Ectodermal cell (in vitro differentiated cells): ENCODE measurements around the gene NPAS2.

Experiments used
- H3K27ac ChIP-seq: 2 replicates; pipeline ENCODE4 v1.7.0; 2013; ENCODE audit warnings: mild to moderate bottlenecking, low read depth, low read length; ENCODE audit not compliant: insufficient read depth, poor library complexity, severe bottlenecking
- H3K27me3 ChIP-seq: 2 replicates; pipeline ENCODE4 v1.7.0; 2013; ENCODE audit warnings: mild to moderate bottlenecking, low read length; ENCODE audit not compliant: insufficient read depth, control insufficient read depth, poor library complexity, severe bottlenecking
- H3K36me3 ChIP-seq: one replicate; pipeline ENCODE4 v1.7.0; 2013; ENCODE audit warnings: low read length; ENCODE audit not compliant: control insufficient read depth, insufficient read depth
- H3K4me1 ChIP-seq: one replicate; pipeline ENCODE4 v1.7.0; 2013; ENCODE audit warnings: low read length; ENCODE audit not compliant: control insufficient read depth, insufficient read depth
- H3K4me3 ChIP-seq: 2 replicates; pipeline ENCODE4 v1.7.0; 2013; ENCODE audit warnings: low read depth, low read length, control low read depth; ENCODE audit not compliant: insufficient read depth
- H3K9me3 ChIP-seq: 2 replicates; pipeline ENCODE4 v1.7.0; 2013; ENCODE audit warnings: mild to moderate bottlenecking, low read length, moderate library complexity; ENCODE audit not compliant: control insufficient read depth
- WGBS, 2 experiments: methylation state at CpG; one replicate each; pipeline ENCODE4 v1.1.7; 2013; ENCODE audit warnings: missing lambda C conversion rate in 2 of 2; 5-methylcytosine and 5-hydroxymethylcytosine counted together

Gene NPAS2

DNA sequence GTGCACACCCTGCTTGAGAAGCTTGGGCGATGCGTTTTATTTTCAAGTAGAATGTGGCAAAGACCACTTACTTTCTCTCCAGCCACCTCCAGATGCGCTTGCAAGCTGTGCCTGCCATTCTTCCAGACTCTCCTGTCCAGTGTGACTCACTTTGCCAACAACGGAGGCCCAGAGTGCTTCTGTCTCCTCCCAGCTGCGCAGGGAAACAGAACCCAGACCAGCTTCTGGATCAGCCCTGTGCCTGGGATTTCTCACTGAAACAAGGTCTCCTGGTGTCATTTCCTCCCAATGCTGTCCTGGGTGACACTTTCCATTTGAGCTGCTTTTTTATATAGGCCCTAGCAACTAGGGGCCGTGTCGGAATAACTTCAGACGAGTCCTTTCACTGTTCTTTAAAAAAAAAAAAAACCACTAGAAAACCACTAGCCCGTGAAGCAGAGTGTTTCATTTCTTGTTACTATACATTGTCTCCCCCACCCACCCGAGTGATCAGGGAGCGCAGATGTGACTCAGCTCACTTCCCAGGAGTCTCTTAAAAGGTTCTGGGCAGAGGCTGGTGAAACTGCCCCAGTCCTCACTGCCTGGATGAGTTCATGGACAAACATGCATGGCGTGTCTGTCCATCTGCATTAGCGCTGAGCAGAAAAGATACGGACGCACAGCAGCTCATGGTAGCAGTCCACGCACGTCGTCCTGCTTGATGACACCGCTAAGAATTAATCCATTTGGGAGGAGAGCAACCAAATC lies 156.9 kb downstream of the NPAS2 start:
- H3K36me3 ChIP-seq = no peaks in the 10 kb centered on the region

DNA sequence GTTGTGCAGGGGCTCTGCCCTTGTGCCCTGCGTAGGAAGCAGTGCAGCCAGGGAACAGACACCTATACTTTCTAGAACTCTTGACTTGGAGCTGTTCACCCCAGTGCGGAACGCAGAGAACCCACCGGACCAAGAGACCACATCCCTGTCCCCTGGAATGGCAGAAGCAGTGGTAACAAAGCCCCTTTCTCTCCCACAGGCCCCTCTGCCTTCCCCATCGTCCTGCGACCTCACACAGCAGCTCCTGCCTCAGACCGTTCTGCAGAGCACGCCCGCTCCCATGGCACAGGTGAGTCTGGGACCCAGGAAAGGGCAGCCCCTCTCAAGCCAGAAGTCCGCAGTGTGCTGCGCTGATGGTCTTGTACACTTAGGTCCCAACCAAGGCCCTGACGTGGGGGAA lies 157.6 kb downstream of the NPAS2 start:
- Histone ChIP-seq H3K27ac (no peak overlapping the region), H3K27me3 (no peaks in the 10 kb centered on the region), H3K4me1 (peaks cover 4% of the 10 kb centered on the region), H3K9me3 (no peaks in the 10 kb centered on the region), H3K4me3 (no peak overlapping the region), H3K36me3 (no peaks in the 10 kb centered on the region)
- WGBS, 2 experiments = 94% methylated on average over 12 of the region's 12 CpGs

More for the DNA sequence above, 156.9 kb downstream of the NPAS2 start:
- Histone ChIP-seq H3K27ac (no peak overlapping the region), H3K4me1 (peaks cover 3% of the 10 kb centered on the region), H3K9me3 (no peaks in the 10 kb centered on the region), H3K27me3 (no peaks in the 10 kb centered on the region), H3K4me3 (no peak overlapping the region)
- WGBS, 2 experiments = 92 to 94% methylated on average over 19 of the region's 19 CpGs

GRCh38 chr2:100978582-100979191 lies 158.7 kb downstream of the NPAS2 start:
- H3K27ac ChIP-seq = no peak overlapping the region
- H3K27me3 ChIP-seq = no peaks in the 10 kb centered on the region
- H3K36me3 ChIP-seq = no peaks in the 10 kb centered on the region
- H3K9me3 ChIP-seq = no peaks in the 10 kb centered on the region
- no peak overlapping the region for H3K4me3 ChIP-seq
- peaks cover 4% of the 10 kb centered on the region for H3K4me1 ChIP-seq
- WGBS, 2 experiments = 92 to 93% methylated on average over 16 of the region's 16 CpGs

GRCh38 chr2:100980046-100980445 lies 160.1 kb downstream of the NPAS2 start:
- 91% methylated on average over 11 to 12 of the region's 12 CpGs for WGBS, 2 experiments
- no peak overlapping the region for H3K27ac ChIP-seq
- no peaks in the 10 kb centered on the region for H3K9me3 ChIP-seq
- H3K27me3 ChIP-seq = no peaks in the 10 kb centered on the region
- no peaks in the 10 kb centered on the region for H3K36me3 ChIP-seq
- H3K4me1 ChIP-seq = peaks cover 4% of the 10 kb centered on the region
- H3K4me3 ChIP-seq = no peak overlapping the region

DNA sequence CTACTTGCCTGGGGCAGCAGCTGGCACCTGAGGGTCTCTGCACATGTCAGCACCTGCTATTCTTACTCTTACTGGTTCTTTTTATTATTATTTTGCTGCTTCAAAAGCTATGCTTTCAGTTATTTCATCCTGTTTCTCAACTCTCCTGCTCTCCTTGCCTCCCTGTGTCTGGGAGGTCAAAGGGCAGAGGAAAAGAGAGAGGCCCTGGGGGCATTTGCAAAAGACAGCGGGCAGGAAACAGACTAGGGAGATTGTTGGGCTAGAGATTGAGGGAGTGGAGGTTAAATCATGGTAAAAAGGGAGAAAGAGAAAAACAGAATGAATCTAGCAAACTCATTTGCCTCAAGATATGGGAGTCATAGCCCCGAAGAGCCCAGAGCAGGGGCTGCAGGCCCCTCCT lies 161.1 kb downstream of the NPAS2 start:
- 40 to 51% methylated on average over 2 of the region's 2 CpGs for WGBS, 2 experiments
- Histone ChIP-seq H3K4me1 (peaks cover 4% of the 10 kb centered on the region), H3K36me3 (no peaks in the 10 kb centered on the region), H3K27me3 (no peaks in the 10 kb centered on the region), H3K27ac (no peak overlapping the region), H3K4me3 (no peak overlapping the region), H3K9me3 (no peaks in the 10 kb centered on the region)

- Histone ChIP-seq H3K36me3 (no peaks in the 10 kb centered on the region), H3K27ac (no peak overlapping the region), H3K4me1 (peaks cover 4% of the 10 kb centered on the region), H3K27me3 (no peaks in the 10 kb centered on the region), H3K4me3 (no peak overlapping the region), H3K9me3 (no peaks in the 10 kb centered on the region)
- WGBS, 2 experiments = 70 to 73% methylated on average over 8 of the region's 8 CpGs
Observed at GRCh38 chr2:100982431-100982861, 162.5 kb downstream of the NPAS2 start.

DNA sequence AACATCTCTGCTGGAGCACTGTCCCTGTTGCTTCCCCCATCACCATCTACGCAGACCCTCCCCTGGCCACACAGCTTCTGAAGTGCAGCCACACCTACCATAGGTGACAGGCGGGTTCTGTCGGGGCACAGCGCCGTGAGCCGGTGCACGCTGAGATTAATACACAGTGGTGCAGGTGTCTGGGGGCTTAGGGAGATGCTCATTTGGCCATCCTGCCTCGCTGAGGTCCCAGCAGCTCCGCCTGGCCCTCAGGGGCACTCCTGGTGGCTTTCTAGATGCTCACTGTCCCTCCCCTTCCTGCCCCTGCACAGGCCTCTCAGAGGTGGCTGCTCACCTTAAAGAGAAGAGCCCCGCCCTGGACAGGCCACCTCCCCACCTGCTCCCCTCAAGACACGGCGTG lies 163.3 kb downstream of the NPAS2 start:
- Histone ChIP-seq H3K27ac (no peak overlapping the region), H3K4me3 (no peak overlapping the region), H3K4me1 (peaks cover 4% of the 10 kb centered on the region), H3K27me3 (no peaks in the 10 kb centered on the region), H3K36me3 (no peaks in the 10 kb centered on the region), H3K9me3 (no peaks in the 10 kb centered on the region)
- 92 to 93% methylated on average over 12 of the region's 12 CpGs for WGBS, 2 experiments

DNA sequence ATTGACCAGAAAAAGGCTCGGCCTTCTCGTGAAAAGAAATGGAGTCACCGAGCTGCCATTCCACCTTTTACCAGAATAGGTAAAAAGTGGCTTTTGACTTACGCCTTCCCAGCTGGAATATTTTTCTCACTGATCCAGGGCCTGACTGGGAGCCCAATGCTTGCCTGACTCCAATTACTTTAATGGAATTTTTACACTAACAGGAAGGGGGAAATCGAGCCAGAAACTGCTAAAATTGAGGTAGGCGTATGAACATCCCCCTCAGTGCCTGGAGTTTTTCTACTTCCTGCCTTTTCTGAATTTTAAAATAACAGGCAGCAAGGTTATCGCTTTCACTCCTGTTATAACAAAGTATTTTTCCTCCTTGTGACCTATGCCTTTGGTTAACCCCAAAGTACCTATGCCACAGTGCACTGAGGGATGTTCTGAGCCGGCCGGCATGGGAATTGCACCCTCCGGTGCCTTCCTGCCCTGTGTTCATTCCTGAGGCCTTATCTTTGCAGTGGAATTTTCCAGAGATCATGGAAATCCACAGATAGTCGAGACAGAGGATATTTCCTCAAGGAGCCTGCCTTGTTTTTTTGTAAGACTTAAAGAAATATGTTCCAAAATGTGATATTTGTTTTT lies 163.9 kb downstream of the NPAS2 start:
- Histone ChIP-seq H3K4me3 (no peak overlapping the region), H3K36me3 (no peaks in the 10 kb centered on the region), H3K27me3 (no peaks in the 10 kb centered on the region), H3K9me3 (no peaks in the 10 kb centered on the region), H3K4me1 (peaks cover 4% of the 10 kb centered on the region), H3K27ac (no peak overlapping the region)
- 91 to 92% methylated on average over 11 of the region's 11 CpGs for WGBS, 2 experiments

DNA sequence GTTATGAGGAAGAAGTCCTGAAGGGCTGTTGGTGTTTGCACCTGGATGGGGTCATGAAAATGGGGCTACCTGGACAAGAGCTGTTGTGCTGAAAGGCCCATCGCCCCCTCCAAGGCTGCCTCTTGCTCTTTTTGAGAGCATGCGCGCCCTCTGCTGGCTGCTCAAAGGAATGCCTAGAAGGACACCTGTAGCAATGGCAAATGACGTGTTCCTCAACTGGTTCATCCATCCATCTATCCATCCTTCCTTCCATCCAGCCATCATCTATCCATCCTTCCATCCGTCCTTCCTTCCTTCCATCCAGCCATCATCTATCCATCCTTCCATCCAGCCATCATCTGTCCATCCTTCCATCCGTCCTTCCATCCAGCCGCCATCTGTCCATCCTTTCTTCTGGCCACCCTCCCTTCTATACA lies 165.0 kb downstream of the NPAS2 start:
- Histone ChIP-seq H3K27me3 (no peaks in the 10 kb centered on the region), H3K9me3 (no peaks in the 10 kb centered on the region), H3K4me3 (no peak overlapping the region), H3K27ac (no peak overlapping the region), H3K4me1 (peaks cover 4% of the 10 kb centered on the region), H3K36me3 (no peaks in the 10 kb centered on the region)
- 29 to 30% methylated on average over 7 of the region's 7 CpGs for WGBS, 2 experiments

DNA sequence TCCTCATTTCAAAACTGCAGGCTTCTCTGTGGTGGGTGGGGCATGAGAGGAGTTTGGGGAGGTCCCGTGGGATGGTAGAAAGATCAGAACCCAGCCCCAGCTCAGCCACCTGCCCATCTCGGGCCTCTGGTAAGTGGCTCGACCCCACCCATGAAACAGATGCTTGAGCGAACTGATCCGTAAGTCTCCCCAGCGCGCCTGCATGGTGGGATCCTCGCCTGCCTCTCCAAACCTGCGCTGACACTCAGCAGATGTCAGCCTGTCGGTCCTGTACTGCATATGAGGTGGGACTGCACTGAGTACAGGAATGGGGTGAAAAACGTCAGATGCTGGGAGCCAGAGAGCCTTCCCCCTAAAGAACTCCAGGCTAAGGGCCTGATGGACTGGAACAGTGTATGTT lies 166.2 kb downstream of the NPAS2 start:
- WGBS, 2 experiments = 91 to 92% methylated on average over 11 of the region's 11 CpGs

More for the DNA sequence above, 166.2 kb downstream of the NPAS2 start:
- Histone ChIP-seq H3K27me3 (no peaks in the 10 kb centered on the region), H3K4me3 (no peak overlapping the region), H3K9me3 (no peaks in the 10 kb centered on the region), H3K4me1 (peaks cover 4% of the 10 kb centered on the region), H3K36me3 (no peaks in the 10 kb centered on the region), H3K27ac (no peak overlapping the region)
